C4-2B (cell line): ENCODE data around the gene KLF17.

ENCODE experiments used
- H3K27ac ChIP-seq: fragments of 450-650 bp; 2 replicates; pipeline ENCODE4 v1.5.1; 2017
- ZFX ChIP-seq: fragments of 450-650 bp; IDR thresholded peaks from 2 replicates; pipeline ENCODE4 v1.6.1; 2017
- TF ChIP-seq, protein P1 (sequence below): fragments of 450-650 bp; conservative IDR thresholded peaks from 2 replicates; pipeline ENCODE4 v1.5.1; 2017; ENCODE audit warnings: mild to moderate bottlenecking

Gene KLF17

DNA sequence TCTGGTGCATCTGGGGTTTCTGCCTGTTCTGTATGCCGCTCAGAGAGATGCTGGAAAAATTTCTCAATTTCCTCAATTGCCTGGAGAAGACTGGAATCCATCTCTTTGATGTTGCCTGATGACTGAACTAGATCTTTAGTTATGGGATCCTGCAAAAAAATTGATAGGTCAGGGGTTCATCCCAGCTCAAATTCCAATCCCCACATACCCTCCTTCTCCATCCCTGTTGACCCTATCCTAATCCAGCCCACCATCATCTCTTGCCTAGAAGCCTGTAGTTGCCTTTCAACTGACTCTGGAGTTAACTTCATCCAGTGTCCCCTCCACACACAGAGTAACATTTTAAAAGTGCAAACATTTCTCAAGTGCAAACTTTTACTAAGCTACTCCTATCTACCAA lies 22.9 kb downstream of the KLF17 start, which contains the start of gene KLF18:
Gene KLF18, minus strand, starts transcription at position 101 of the 400 bp plus-strand sequence. Its CDS starts 0 bp downstream, at position 101.
- no peak within 1 kb of the TSS for H3K27ac ChIP-seq
- no peak for TF ChIP-seq ZFX
- TF ChIP-seq, protein P1, sequence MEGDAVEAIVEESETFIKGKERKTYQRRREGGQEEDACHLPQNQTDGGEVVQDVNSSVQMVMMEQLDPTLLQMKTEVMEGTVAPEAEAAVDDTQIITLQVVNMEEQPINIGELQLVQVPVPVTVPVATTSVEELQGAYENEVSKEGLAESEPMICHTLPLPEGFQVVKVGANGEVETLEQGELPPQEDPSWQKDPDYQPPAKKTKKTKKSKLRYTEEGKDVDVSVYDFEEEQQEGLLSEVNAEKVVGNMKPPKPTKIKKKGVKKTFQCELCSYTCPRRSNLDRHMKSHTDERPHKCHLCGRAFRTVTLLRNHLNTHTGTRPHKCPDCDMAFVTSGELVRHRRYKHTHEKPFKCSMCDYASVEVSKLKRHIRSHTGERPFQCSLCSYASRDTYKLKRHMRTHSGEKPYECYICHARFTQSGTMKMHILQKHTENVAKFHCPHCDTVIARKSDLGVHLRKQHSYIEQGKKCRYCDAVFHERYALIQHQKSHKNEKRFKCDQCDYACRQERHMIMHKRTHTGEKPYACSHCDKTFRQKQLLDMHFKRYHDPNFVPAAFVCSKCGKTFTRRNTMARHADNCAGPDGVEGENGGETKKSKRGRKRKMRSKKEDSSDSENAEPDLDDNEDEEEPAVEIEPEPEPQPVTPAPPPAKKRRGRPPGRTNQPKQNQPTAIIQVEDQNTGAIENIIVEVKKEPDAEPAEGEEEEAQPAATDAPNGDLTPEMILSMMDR: no peak

DNA sequence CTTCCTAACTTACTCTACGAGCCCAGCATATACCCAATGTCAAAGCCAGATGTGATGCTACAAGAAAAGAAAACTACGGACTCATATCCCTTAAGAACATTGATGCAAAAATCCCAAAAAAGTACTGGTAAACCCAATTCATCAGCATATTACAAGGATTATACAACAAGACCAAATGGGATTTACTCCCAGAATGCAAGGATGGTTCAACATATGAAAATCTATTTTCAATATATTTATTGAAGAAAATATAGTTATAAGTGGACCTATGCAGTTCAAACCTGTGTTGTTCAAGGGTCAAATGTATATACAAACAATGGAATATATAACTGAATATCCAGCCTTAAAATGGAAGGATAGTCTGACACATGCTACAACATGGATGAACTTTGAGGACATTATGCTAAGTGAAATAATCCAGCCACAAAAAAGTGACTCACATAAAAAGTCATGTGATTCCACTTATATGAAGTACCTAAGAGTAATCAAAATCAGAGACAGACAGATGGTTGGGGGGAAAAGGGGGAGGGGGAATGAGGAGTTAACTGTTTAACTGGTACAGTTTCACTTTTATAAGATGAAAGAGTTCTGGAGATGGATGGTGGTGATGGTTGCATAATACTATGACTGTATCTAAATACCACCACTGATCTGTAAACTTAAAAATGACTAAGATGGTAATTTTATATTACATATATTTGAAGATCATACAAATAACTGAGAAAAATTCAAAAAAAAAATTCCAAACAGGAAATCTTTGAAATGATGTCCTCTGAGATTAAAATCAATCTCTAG lies 26.5 kb downstream of the KLF17 start:
- H3K27ac ChIP-seq: no peak overlapping the region
- TF ChIP-seq, protein P1: no peak
- TF ChIP-seq ZFX: no peak

DNA sequence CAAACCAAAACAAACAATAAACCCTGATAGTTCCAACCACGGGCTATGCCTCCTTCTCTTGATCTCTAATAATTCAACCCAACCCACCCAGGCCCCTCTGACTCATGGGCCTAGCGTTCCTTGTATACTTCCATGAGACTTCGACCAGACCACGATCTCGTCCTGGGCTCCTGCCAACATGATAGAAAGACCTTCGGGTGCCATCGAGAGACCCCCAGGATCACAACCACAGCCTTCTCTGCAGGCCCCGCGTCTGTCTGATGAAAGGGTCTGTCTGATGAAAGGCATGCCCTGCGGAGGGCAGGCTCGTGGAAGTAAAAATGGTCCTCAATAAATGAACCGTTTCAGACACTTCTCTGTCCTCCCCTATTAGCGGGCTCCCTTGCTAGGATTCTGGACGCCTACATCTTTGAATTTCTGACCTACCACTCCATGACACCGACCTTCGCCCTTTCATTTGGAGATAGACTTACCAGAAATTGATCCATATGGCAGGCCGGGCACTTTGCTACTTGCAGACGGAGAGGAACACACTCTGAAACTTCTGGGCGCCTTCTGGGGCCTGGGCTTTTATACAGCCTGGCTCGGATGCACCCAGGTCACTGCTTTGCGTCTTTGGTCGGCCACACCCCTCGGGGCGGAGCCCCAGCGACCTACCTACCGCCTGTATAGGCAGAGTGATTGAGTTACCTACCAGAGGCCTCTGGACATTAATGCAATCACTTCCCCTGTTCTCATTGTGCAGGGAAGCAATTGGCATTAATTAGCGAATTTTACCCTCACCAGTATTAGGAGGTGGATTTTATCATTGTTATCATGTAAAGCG lies 28.1 kb downstream of the KLF17 start:
- TF ChIP-seq ZFX: no peak
- TF ChIP-seq, protein P1: no peak
- H3K27ac ChIP-seq: no peak overlapping the region

DNA sequence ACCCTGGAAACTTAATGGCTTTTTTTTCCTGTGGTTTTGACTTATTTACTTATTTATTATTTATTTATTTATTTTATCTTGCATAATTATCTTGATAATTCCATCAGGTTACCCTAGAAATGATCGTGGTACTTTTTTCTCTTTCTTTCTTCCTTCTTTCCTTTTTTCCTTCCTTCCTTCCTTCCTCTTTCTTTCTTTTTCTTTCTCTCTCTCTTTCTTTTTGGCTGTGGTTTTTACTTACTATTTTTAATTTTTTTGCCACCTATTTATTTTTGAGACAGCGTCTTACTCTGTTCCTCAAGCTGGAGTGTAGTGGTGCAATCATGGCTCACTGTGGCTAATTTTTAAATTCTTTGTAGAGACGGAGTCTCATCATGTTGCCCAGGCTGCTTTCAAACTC lies 29.0 kb downstream of the KLF17 start:
- no peak overlapping the region for H3K27ac ChIP-seq
- TF ChIP-seq, protein P1: no peak
- TF ChIP-seq ZFX: no peak

DNA sequence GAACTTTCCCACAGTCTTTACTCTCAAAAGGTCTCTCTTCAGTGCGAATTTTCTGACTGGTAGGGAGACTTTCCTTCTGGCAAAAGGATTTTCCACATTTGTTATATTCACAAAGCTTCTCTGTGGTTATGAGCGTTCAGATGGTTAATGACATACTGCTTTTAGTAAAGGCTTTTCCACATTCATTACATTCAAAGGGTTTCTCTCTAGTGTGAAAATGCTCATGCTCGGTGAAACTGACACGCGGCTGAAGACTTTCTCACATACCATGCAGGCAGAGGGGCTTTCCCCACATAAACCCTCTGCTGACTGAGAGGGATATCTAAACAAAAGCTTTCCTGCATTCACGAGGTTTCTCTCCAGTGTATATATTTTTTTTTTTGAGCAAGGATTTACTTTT lies 32.7 kb downstream of the KLF17 start:
- H3K27ac ChIP-seq: no peak overlapping the region
- TF ChIP-seq, protein P1: no peak
- no peak for TF ChIP-seq ZFX

DNA sequence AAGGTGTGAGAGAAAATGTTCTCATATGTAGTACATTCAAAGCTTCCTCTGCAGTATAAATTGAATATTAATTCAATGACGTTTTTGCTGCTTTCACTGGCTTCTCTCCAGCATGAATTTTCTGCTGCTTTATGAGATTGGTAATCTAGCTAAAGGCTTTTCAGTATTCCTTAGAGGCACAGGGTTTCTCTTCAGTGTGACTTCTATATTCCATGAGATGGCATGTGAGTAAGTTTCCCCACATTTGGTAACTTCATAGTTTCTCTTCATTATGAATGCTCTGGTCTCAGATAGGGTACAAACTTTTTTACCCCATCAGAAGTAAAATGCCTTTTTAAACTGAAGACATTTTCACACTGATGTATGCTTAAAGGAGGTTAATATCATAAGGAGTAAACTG lies 33.2 kb downstream of the KLF17 start:
- no peak overlapping the region for H3K27ac ChIP-seq
- no peak for TF ChIP-seq ZFX
- TF ChIP-seq, protein P1: no peak

DNA sequence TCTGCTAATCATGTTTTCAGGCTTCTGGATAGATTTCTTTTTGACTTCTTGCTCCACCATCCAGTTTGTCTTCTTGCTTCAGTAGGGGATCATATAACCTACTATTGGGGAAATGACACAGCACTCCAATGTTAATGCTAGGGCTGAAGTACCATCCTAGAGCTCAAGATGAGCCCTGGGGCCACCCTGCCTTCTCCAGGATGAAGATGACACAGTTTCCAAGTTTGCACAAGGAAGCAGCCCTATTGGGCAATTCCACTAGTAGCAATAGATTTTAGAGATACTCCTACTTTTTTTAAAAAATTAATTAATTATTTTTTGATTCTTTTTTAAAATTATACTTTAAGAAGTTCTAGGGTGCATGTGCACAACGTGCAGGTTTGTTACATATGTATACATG lies 34.1 kb downstream of the KLF17 start:
- TF ChIP-seq, protein P1: no peak
- TF ChIP-seq ZFX: no peak
- H3K27ac ChIP-seq: no peak overlapping the region
